Duodenal mucosa (tissue), 2 donors: Measurements from ENCODE around the gene SLC6A19.

ENCODE experiments used
- H3K27ac ChIP-seq: one replicate; pipeline ENCODE4 v1.7.0; 2013; ENCODE audit warnings: low read depth, low read length
- H3K27me3 ChIP-seq, 2 donors: one replicate each; pipeline ENCODE4 v1.7.0; 2013; ENCODE audit warnings: low read length in 2 of 2, control low read depth in 1 of 2; ENCODE audit not compliant: insufficient read depth in 2 of 2, control insufficient read depth in 1 of 2
- H3K36me3 ChIP-seq, 2 donors: one replicate each; pipeline ENCODE4 v1.7.0; 2013; ENCODE audit warnings: low read length in 2 of 2, control low read depth in 1 of 2; ENCODE audit not compliant: insufficient read depth in 2 of 2, control insufficient read depth in 1 of 2
- H3K4me1 ChIP-seq, 2 donors: one replicate each; pipeline ENCODE4 v1.7.0; 2013; ENCODE audit warnings: low read length in 2 of 2, control low read depth in 1 of 2; ENCODE audit not compliant: insufficient read depth in 2 of 2, control insufficient read depth in 1 of 2
- H3K4me3 ChIP-seq, 2 donors: one replicate each; pipeline ENCODE4 v1.7.0; 2013; ENCODE audit warnings: low read length in 2 of 2, low read depth in 1 of 2
- H3K9ac ChIP-seq, 2 donors: one replicate each; pipeline ENCODE4 v1.7.0; 2013; ENCODE audit warnings: low read length in 2 of 2, low read depth in 1 of 2
- H3K9me3 ChIP-seq, 2 donors: one replicate each; pipeline ENCODE4 v1.7.0; 2013; ENCODE audit warnings: low read length in 2 of 2, control low read depth in 1 of 2; ENCODE audit not compliant: control insufficient read depth in 1 of 2

Gene SLC6A19

DNA sequence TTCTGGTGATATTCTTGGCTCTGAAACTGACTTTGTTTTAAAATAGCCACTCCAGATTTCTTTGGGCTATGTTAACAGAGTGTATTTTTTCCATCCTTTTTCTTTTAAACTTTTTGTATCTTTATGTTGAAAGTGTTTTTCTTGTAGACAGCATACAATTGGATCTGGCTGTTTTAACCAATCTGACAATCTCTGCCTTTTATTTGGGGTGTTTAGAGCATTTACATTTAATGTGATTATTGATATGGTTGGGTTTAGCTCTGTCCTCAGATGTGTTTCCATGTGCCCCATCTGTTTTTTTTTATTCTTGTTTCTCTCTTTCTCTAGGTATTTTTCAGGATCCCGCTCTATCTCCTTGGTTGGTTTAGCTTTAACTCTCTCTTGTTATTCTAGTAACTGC lies 34.4 kb downstream of the SLC6A19 start:
- Histone ChIP-seq H3K27ac (no peak overlapping the region), H3K27me3 (no peaks in the 10 kb centered on the region), H3K9ac (no peak overlapping the region), H3K4me3 (no peak overlapping the region), H3K36me3 (no peaks in the 10 kb centered on the region), H3K9me3 (peaks cover 10 to 13% of the 10 kb centered on the region in 2 donors), H3K4me1 (peaks cover 19 to 21% of the 10 kb centered on the region in 2 donors)

DNA sequence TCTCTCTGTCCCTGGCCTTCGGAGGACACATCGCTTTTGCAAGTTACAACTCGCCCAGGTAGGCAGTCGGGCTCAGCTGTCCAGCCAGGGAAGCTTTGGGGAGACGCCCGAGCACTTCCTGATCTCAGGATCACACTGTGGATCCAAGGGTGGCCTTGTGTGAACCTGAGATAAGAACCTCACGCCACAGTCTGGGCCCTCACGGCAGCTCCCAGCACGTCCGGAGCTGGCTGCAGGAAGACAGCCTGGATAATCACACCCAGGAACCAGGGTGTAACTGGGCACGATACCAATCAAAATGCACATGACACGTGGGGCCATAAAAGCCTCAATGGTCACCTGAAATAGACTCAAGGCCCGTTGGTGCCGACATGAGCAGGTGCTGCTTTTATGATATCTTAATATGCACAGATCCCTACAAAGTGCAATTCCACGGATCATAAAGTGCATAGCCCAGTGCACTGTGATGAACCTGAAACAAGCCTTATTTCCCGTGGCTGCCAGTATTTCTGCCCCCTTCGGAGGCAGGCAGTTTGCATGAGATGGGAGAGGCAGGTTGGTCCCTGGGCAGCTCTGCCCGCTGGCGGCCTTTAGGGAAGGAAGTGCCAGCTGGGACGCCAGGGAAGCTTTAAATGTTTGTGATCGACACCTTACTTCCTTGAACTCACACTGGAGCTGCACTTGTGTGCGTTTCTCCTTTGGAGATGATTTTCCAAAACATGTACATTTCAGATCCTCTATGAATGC lies 38.3 kb downstream of the SLC6A19 start:
- Histone ChIP-seq H3K27me3 (no peaks in the 10 kb centered on the region), H3K9ac (no peak overlapping the region), H3K27ac (no peak overlapping the region), H3K9me3 (peaks cover 10 to 13% of the 10 kb centered on the region in 2 donors), H3K36me3 (no peaks in the 10 kb centered on the region), H3K4me1 (peaks cover 19 to 21% of the 10 kb centered on the region in 2 donors), H3K4me3 (no peak overlapping the region)

DNA sequence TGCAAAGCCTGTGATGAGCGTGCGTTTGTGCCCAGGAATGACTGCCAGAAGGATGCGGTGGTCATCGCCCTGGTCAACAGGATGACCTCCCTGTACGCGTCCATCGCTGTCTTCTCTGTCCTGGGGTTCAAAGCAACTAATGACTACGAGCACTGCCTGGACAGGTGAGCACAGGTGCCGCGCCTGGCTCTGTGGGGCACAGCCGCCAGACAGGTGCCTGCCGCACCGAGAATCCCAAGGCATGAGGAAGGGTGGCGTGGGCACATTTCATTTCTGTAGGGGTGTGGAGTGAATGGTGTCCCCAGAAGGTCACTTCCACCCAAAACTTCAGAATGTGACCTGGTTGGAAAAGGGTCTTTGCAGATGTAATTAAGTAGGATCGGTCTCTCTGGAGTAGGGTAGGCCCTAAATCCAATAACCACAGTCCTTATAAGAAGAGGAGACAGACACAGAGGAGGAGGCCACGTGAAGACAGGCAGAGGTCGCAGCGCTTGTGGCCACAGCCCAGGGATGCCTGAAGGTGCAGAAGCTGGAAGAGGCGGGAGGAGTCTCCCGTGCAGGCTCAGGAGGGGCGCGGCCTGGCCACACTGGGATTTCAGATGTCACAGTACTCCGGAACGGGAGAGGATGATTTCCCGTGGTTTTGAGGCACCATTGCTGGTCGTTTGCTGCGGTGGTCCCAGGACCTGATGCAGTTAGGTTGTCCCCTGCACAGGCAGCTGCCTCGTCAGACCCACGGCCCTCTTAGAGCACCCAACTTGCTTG lies 39.3 kb downstream of the SLC6A19 start:
- Histone ChIP-seq H3K36me3 (no peaks in the 10 kb centered on the region), H3K27ac (no peak overlapping the region), H3K9me3 (peaks cover 3 to 9% of the 10 kb centered on the region in 2 donors), H3K4me1 (peaks cover 19 to 21% of the 10 kb centered on the region in 2 donors), H3K4me3 (no peak overlapping the region), H3K9ac (no peak overlapping the region), H3K27me3 (peaks cover 0 to 6% of the 10 kb centered on the region in 2 donors)

DNA sequence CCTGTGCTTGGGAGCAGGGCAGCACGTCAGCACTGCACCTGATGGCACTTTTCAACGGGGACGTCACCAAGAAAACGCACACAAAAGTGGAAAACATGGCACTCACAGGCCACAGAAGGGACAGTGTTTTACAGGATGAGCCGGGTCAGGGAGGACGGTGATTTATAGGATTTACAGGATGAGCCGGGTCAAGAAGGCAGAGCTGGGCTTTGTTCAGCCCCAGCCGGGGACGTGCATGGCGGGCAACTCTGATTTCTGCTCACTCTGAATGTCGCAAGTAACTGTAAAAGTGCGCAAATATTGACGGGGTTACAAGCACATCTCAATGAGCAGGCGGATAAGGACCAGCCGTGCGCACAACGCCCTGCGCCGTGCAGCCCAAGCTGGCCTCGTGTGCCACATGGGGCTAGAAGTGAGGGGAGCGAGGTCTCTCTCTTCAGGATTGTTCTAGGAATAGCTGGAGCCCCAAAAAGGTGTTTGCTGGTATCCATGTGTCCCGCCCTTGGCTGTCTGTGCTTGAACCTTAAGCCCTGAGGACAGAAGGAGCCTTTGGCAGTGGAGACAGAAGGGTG lies 40.2 kb downstream of the SLC6A19 start:
- Histone ChIP-seq H3K27me3 (peaks cover 6 to 8% of the 10 kb centered on the region in 2 donors), H3K4me3 (no peak overlapping the region), H3K4me1 (peaks cover 19 to 21% of the 10 kb centered on the region in 2 donors), H3K27ac (no peak overlapping the region), H3K36me3 (no peaks in the 10 kb centered on the region), H3K9me3 (no peaks in the 10 kb centered on the region), H3K9ac (no peak overlapping the region)

DNA sequence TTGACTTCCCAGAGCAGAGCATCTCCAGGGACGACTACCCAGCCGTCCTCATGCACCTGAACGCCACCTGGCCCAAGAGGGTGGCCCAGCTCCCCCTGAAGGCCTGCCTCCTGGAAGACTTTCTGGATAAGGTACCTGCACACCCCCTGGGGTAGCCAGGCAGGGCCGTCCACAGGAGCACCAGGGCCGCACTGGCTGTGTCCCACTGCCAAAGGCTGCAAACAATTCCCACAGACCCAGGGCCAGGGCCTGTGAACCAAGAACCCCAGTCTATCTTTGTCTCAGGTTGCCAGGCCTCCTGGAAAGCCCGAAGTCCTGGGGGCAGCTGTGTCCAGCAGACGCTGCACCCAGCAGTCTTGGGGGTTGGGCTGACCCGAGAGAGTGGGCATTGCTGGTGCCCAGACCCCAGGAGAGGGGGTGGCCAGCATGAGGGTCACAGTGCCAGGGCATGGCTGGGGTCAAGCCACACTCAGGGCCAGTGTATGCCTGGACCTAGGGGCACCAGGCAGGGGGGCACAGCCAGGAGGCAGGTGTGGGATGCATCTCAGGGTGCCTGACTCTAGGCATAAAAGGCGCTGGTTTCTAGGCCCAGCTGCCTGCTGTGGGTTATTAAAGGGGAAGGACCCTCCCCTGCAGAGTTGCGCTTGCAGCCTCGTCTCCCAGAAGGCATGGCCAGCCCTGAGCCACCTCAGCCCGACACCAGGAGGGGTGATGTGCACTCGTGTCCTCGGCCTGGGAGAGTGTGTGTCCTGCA lies 41.5 kb downstream of the SLC6A19 start:
- Histone ChIP-seq H3K4me1 (peaks cover 19 to 21% of the 10 kb centered on the region in 2 donors), H3K9me3 (no peaks in the 10 kb centered on the region), H3K9ac (no peak overlapping the region), H3K4me3 (no peak overlapping the region), H3K36me3 (no peaks in the 10 kb centered on the region), H3K27ac (no peak overlapping the region), H3K27me3 (peaks cover 6 to 11% of the 10 kb centered on the region in 2 donors)

DNA sequence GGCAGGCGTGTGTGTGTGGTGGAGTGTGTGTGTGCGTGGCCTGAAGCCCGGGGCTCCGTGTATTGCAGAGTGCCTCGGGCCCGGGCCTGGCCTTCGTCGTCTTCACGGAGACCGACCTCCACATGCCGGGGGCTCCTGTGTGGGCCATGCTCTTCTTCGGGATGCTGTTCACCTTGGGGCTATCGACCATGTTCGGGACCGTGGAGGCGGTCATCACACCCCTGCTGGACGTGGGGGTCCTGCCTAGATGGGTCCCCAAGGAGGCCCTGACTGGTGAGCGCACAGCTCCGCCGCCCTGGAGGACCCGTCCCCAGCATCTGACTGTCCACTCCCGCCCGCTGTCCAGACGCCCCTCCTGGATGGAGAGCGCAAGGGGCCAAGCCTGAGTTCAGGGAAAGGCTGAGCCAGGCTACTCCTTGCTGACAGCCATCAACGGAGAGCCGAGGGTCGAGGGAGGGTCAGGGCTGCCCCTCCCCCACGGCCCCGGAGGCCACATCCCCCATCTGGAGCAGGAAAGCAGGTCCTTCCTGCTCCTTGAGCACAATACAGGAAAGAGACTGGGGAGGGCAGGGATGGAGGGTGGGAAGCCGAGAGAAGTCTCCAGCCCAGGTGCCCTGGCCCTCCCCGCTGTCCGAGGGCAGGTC lies 42.2 kb downstream of the SLC6A19 start:
- H3K4me1 ChIP-seq = peaks cover 17 to 20% of the 10 kb centered on the region in 2 donors
- H3K4me3 ChIP-seq = no peak overlapping the region
- no peaks in the 10 kb centered on the region for H3K9me3 ChIP-seq
- H3K27me3 ChIP-seq = peaks cover 6 to 11% of the 10 kb centered on the region in 2 donors
- H3K27ac ChIP-seq = no peak overlapping the region
- H3K9ac ChIP-seq = no peak overlapping the region
- no peaks in the 10 kb centered on the region for H3K36me3 ChIP-seq

DNA sequence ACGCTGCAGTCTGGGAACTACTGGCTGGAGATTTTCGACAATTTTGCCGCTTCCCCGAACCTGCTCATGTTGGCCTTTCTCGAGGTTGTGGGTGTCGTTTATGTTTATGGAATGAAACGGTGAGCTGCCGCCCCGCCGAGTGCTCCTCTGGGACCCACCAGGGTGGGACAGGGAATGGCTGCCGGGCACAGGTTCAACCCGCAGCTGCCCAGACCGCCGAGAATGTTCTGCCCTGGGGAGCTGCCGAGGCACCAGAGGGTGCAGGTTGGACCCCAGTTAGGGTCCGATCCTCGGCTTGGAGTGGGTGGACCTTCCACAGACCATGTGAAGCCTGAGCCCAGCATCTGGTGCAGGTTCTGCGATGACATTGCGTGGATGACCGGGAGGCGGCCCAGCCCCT lies 42.9 kb downstream of the SLC6A19 start:
- H3K9ac ChIP-seq = no peak overlapping the region
- H3K4me3 ChIP-seq = no peak overlapping the region
- H3K36me3 ChIP-seq = no peaks in the 10 kb centered on the region
- no peak overlapping the region for H3K27ac ChIP-seq
- H3K4me1 ChIP-seq = peaks cover 11 to 13% of the 10 kb centered on the region in 2 donors
- H3K27me3 ChIP-seq = peaks cover 6 to 11% of the 10 kb centered on the region in 2 donors
- no peaks in the 10 kb centered on the region for H3K9me3 ChIP-seq

DNA sequence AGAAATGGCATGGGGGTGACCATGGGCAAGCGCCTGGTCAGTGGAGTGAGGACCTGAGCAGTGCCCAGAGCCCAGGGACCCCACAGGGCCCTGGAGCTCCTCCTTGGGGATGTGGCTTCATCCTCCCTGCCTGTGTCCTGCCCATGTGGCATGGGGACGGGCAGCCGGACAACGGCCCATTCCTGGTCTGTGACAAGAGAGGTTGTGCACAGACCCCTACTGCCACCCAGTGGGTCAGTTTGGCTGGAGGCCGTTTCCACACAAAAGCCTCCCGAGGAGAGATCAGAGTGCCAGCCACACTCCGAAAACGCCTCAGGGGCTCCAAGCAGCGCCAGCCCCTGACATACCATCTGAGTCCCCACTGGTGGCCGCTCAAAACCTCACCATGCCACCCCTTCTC lies 43.6 kb downstream of the SLC6A19 start:
- H3K27ac ChIP-seq = no peak overlapping the region
- no peaks in the 10 kb centered on the region for H3K9me3 ChIP-seq
- no peak overlapping the region for H3K4me3 ChIP-seq
- no peak overlapping the region for H3K9ac ChIP-seq
- no peaks in the 10 kb centered on the region for H3K36me3 ChIP-seq
- H3K27me3 ChIP-seq = peaks cover 6 to 11% of the 10 kb centered on the region in 2 donors
- peaks cover 4 to 6% of the 10 kb centered on the region in 2 donors for H3K4me1 ChIP-seq

DNA sequence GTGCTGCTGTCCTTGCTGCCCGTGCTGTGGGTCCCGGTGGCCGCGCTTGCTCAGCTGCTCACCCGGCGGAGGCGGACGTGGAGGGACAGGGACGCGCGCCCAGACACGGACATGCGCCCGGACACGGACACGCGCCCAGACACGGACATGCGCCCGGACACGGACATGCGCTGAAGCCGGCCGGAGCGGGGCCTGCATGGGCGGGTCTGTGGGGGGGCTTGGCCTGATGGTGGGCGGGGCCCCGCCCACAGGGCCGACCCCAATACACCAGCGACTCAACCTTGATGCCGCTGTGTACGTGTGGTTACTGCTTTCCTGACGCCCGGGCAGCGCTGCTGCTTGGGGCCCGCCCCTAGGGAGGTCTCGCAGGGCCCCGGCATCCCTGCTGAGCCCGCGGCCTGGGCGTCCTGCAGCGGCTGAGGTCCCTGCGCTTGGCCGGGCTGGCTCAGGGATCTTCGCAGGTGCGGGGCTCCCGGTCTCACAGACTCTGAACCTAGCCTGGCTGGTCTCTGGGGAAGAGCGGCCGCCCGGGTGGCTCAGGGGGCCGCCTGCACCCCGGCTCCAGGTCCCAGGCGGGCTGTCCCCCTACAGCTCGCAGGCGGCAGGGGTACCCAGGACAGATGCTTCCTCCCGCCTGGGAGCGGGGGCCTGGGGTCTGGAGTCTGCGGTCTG lies 44.6 kb downstream of the SLC6A19 start:
- H3K27me3 ChIP-seq = peaks cover 6 to 11% of the 10 kb centered on the region in 2 donors
- H3K27ac ChIP-seq = no peak overlapping the region
- no peak overlapping the region for H3K4me3 ChIP-seq
- H3K4me1 ChIP-seq = peaks cover 7 to 10% of the 10 kb centered on the region in 2 donors
- H3K9me3 ChIP-seq = no peaks in the 10 kb centered on the region
- no peaks in the 10 kb centered on the region for H3K36me3 ChIP-seq
- no peak overlapping the region for H3K9ac ChIP-seq
